ENCODE results near the gene ASCC1. TPM values are rescaled to one million over a fixed set of nuclear protein-coding genes. Genes with fewer than 3 reads are reported as not detected.

Gene ASCC1
- total and polyA plus RNA-seq, 2 donors (not counting 3 experiments of a cell fraction or from before 2014, with no cell fraction given): 16.0 to 24.9 TPM

GRCh38 chr10:72167118-72167517 lies 49.0 kb downstream of the ASCC1 start:
- POLR2A ChIA-PET: interaction anchor here (0.7 kb wide), 1 partner anchor 316 kb away, joined by 3 read pairs; the partner anchor contains the start of gene PSAP
- no peak for FAIRE-seq
- no peak overlapping the region for H3K27ac ChIP-seq (ENCODE audit: insufficient read depth, low read depth, low read length)

GRCh38 chr10:72164617-72165016 lies 51.5 kb downstream of the ASCC1 start:
- Histone ChIP-seq H2AFZ (ENCODE audit: low read depth, low read length) (no peak overlapping the region), H3K27me3 (ENCODE audit: control insufficient read depth in 2 of 2, insufficient read depth in 2 of 2, low read length in 2 of 2) (no peaks in the 10 kb centered on the region), H3K79me2 (ENCODE audit: control insufficient read depth, insufficient read depth, low read length) (no peaks in the 10 kb centered on the region), H3K9me3 (replicated peaks; ENCODE audit: control insufficient read depth, insufficient read depth, low read length) (no peaks in the 10 kb centered on the region), H3K27ac (ENCODE audit: insufficient read depth, low read depth, low read length) (no peak overlapping the region), H3K9me1 (replicated peaks; ENCODE audit: control insufficient read depth, extremely low read depth, insufficient read depth, low read length) (peaks cover 2% of the 10 kb centered on the region), H3K9ac (replicated peaks; ENCODE audit: extremely low read depth, insufficient read depth, low read length) (no peak overlapping the region), H3K4me2 (ENCODE audit: insufficient read depth, low read length) (no peak overlapping the region), H4K20me1 (replicated peaks; ENCODE audit: control insufficient read depth, extremely low read depth, insufficient read depth, low read length) (peaks cover 2% of the 10 kb centered on the region), H3K36me3 (ENCODE audit: control insufficient read depth in 2 of 2, extremely low read depth in 1 of 2, insufficient read depth in 2 of 2, low read length in 2 of 2) (no peaks in the 10 kb centered on the region), H3K4me1 (ENCODE audit: control insufficient read depth, extremely low read depth, insufficient read depth, low read length) (no peaks in the 10 kb centered on the region), H3K4me3 (replicated peaks in 1 of 3; ENCODE audit: insufficient read depth in 1 of 3, low read depth in 1 of 3, low read length in 3 of 3) (no peak overlapping the region)
- DNase-seq (ENCODE audit: low read depth, low spot score) (no peak), FAIRE-seq (no peak)
- ChIA-PET CTCF (no interaction called here), POLR2A (no interaction called here)
- TF ChIP-seq POLR2AphosphoS5 (IDR thresholded peaks at IDR 0.05; ENCODE audit: insufficient read depth, low read depth, low read length) (no peak), JUN (IDR thresholded peaks at IDR 0.05; ENCODE audit: borderline replicate concordance, insufficient read depth, insufficient read length, low read depth) (no peak), MAX (IDR thresholded peaks at IDR 0.05; ENCODE audit: insufficient read depth, insufficient read length) (no peak), CTCF (IDR thresholded peaks at IDR 0.05; ENCODE audit: extremely low read depth in 1 of 2, insufficient read depth in 1 of 2, low read depth in 1 of 2, low read length in 2 of 2) (no peak)
- intact Hi-C loops (cut with micrococcal nuclease): no loop called here
- dilution Hi-C loops (cut with MboI; ENCODE audit: extremely low pct_ligation_motif_present, low sequenced_read_pairs): no loop called here
- BruUV-seq (replicated peaks): no TSS peak

More at GRCh38 chr10:72167118-72167517, 49.0 kb downstream of the ASCC1 start:
- BruUV-seq (replicated peaks): no TSS peak
- Histone ChIP-seq H3K9me1 (replicated peaks; ENCODE audit: control insufficient read depth, extremely low read depth, insufficient read depth, low read length) (peaks cover 2% of the 10 kb centered on the region), H3K27me3 (ENCODE audit: control insufficient read depth in 2 of 2, insufficient read depth in 2 of 2, low read length in 2 of 2) (no peaks in the 10 kb centered on the region), H3K4me3 (replicated peaks in 1 of 3; ENCODE audit: insufficient read depth in 1 of 3, low read depth in 1 of 3, low read length in 3 of 3) (no peak overlapping the region), H3K79me2 (ENCODE audit: control insufficient read depth, insufficient read depth, low read length) (no peaks in the 10 kb centered on the region), H3K36me3 (ENCODE audit: control insufficient read depth in 2 of 2, extremely low read depth in 1 of 2, insufficient read depth in 2 of 2, low read length in 2 of 2) (no peaks in the 10 kb centered on the region), H3K4me2 (ENCODE audit: insufficient read depth, low read length) (no peak overlapping the region), H3K4me1 (ENCODE audit: control insufficient read depth, extremely low read depth, insufficient read depth, low read length) (peaks cover 18% of the 10 kb centered on the region), H4K20me1 (replicated peaks; ENCODE audit: control insufficient read depth, extremely low read depth, insufficient read depth, low read length) (no peaks in the 10 kb centered on the region), H3K9me3 (replicated peaks; ENCODE audit: control insufficient read depth, insufficient read depth, low read length) (no peaks in the 10 kb centered on the region), H3K9ac (replicated peaks; ENCODE audit: extremely low read depth, insufficient read depth, low read length) (no peak overlapping the region), H2AFZ (ENCODE audit: low read depth, low read length) (no peak overlapping the region)
- dilution Hi-C loops (cut with MboI; ENCODE audit: extremely low pct_ligation_motif_present, low sequenced_read_pairs) (no loop called here), intact Hi-C loops (cut with micrococcal nuclease) (no loop called here)
- no peak for TF ChIP-seq GATA2 (IDR thresholded peaks at IDR 0.05; ENCODE audit: insufficient read depth, insufficient read length, low read depth, low read length)
- no peak for TF ChIP-seq EZH2 (IDR thresholded peaks at IDR 0.05; ENCODE audit: borderline replicate concordance, low read depth, low read length, severe bottlenecking)
- no peak for TF ChIP-seq FOS (IDR thresholded peaks at IDR 0.05; ENCODE audit: borderline replicate concordance, insufficient read depth, low read length)
- TF ChIP-seq MAX (IDR thresholded peaks at IDR 0.05; ENCODE audit: insufficient read depth, insufficient read length): no peak
- CTCF ChIA-PET: no interaction called here
- no peak for DNase-seq (ENCODE audit: low read depth, low spot score)
